HepG2 (cell line): Measurements from ENCODE around the gene TCEA3.

Experiments used
- AHDC1 ChIP-seq: sonication (generic); formaldehyde crosslinking; IDR thresholded peaks from 2 replicates; pipeline ENCODE4 v1.5.1; 2020; ENCODE audit warnings: mild to moderate bottlenecking, missing genetic modification reagents, borderline replicate concordance
- MIXL1 ChIP-seq: IDR thresholded peaks from 2 replicates; pipeline ENCODE4 v1.6.1; 2016
- SIN3A ChIP-seq: IDR thresholded peaks from 2 replicates; pipeline ENCODE4 v1.6.1; 2011; ENCODE audit warnings: low read depth, mild to moderate bottlenecking, control low read depth, low read length, borderline replicate concordance
- SUZ12 ChIP-seq: fragments of 150-350 bp; IDR thresholded peaks from 2 replicates; pipeline ENCODE4 v1.6.1; 2014; ENCODE audit warnings: low read depth, low read length

GRCh38 chr1:23337869-23338268 lies 86.7 kb downstream of the TCEA3 start:
- no peak for TF ChIP-seq SUZ12
- TF ChIP-seq AHDC1: no peak
- TF ChIP-seq MIXL1 (CRISPR knock-in tag): no peak
- TF ChIP-seq SIN3A: no peak
